ENCODE data around the gene ZMYND10. TPM values are rescaled to one million over a fixed set of nuclear protein-coding genes. Genes with fewer than 3 reads are reported as not detected.

Gene ZMYND10
- polyA plus RNA-seq, 1 experiment, result 0.87 TPM

DNA sequence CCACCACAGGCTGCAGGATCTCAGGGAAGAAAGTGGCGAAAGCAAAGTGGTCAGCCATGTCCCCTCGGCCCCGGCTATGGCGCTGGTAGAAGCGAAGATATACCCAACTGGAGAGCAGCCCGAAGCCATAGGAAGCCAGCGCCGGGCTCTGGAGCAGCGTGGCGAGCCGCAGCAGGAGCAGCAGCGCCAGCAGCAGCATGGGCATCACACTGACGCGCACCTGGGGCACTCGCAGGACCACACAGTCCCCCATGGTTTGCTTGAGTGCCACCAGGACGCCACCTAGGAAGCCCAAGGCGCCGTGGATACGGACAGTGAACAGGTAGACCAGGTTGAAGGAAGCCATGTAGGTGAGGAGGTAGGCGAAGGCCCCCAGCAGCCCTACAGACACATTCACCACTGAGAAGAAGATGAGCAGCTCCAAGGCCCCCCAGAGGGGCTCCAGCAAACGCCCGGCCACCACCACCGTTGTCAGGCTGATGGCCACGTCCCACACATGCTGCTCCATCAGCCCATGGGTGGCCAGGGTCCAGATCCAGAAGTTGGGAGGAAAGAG, 12.9 kb upstream of the ZMYND10 start:
- H3K9me3 ChIP-seq (ENCODE audit: control insufficient read depth, insufficient read depth, low read length), result peaks cover 6% of the 10 kb centered on the region; the same call in 1 of the 2 replicates
- H3K4me3 ChIP-seq (ENCODE audit: low read depth, low read length), result peak overlapping the region; percentile 99
- H3K27me3 ChIP-seq (ENCODE audit: control insufficient read depth, insufficient read depth, low read length), result no peaks in the 10 kb centered on the region
- peak overlapping the region; percentile 57 for H3K27ac ChIP-seq (ENCODE audit: low read depth, low read length)
- ChIA-PET POLR2A (no interaction called here), CTCF (no interaction called here)
- TF ChIP-seq, protein P1, sequence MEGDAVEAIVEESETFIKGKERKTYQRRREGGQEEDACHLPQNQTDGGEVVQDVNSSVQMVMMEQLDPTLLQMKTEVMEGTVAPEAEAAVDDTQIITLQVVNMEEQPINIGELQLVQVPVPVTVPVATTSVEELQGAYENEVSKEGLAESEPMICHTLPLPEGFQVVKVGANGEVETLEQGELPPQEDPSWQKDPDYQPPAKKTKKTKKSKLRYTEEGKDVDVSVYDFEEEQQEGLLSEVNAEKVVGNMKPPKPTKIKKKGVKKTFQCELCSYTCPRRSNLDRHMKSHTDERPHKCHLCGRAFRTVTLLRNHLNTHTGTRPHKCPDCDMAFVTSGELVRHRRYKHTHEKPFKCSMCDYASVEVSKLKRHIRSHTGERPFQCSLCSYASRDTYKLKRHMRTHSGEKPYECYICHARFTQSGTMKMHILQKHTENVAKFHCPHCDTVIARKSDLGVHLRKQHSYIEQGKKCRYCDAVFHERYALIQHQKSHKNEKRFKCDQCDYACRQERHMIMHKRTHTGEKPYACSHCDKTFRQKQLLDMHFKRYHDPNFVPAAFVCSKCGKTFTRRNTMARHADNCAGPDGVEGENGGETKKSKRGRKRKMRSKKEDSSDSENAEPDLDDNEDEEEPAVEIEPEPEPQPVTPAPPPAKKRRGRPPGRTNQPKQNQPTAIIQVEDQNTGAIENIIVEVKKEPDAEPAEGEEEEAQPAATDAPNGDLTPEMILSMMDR (IDR thresholded peaks at IDR 0.05; ENCODE audit: low read depth, low read length), result no peak
- DNase-seq (ENCODE audit: low read depth, low spot score), result no peak

DNA sequence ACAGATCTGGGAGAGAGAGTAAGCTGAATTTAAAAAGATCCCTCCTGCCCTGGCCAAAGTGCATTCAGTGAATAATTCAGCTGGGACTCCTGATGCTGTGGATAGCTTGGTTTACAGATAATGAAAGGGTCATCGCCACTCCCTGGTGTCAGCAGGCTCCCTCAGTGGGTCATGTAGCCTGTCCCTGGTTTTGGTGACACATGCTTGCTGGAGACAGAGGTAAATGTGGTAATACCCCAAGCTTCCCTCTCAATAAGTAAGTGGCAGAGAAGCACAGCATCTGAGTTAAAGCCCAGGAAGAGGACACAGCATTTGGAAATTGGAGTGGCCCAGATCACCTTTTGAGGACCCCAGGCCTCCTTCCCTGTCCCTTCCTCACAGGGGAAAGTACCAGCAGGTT, 11.9 kb upstream of the ZMYND10 start:
- POLR2A ChIA-PET, result interaction anchor here (1.4 kb wide), 1 partner anchor 10 kb away, joined by 3 read pairs; no protein-coding TSS in a partner anchor
- Histone ChIP-seq H3K4me3 (ENCODE audit: low read depth, low read length) (peak overlapping the region; percentile 99), H3K9me3 (ENCODE audit: control insufficient read depth, insufficient read depth, low read length) (peaks cover 6% of the 10 kb centered on the region; the same call in 1 of the 2 replicates), H3K27ac (ENCODE audit: low read depth, low read length) (no peak overlapping the region), H3K27me3 (ENCODE audit: control insufficient read depth, insufficient read depth, low read length) (no peaks in the 10 kb centered on the region)
- no peak for DNase-seq (ENCODE audit: low read depth, low spot score)
- CTCF ChIA-PET, result interaction anchor here (0.5 to 1.4 kb wide), 4 partner anchors 10 to 259 kb away, joined by 3 to 7 read pairs (median 4); no protein-coding TSS in a partner anchor
- TF ChIP-seq, protein P1 (IDR thresholded peaks at IDR 0.05; ENCODE audit: low read depth, low read length), result no peak

DNA sequence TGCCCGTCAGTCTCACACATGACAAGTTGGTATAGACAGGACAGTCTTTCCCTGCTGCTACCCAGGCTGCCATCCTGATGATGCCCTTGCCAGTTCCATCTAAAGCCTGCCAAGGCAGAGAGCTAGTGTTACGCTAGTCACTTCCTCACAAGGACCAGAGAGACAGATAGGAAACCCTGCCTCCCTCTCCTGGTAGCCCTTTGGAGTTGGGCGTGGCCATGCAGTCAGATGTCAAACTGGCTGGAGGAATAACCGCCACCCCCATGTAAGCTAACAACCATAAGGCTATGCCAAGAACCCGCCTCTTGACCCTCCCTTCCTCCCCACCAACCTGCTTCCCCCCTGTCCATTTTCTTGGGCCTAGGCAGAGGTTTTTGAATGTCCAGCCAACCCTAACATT, 11.0 kb upstream of the ZMYND10 start:
- POLR2A ChIA-PET, result interaction anchor here (0.5 to 1.4 kb wide), 2 partner anchors 9 to 11 kb away, joined by 3 to 4 read pairs; no protein-coding TSS in a partner anchor
- CTCF ChIA-PET, result interaction anchor here (0.7 to 1.4 kb wide), 4 partner anchors 9 to 1326 kb away, joined by 3 to 7 read pairs (median 4); no protein-coding TSS in a partner anchor
- Histone ChIP-seq H3K9me3 (ENCODE audit: control insufficient read depth, insufficient read depth, low read length) (peaks cover 6% of the 10 kb centered on the region; the same call in 1 of the 2 replicates), H3K27ac (ENCODE audit: low read depth, low read length) (no peak overlapping the region), H3K4me3 (ENCODE audit: low read depth, low read length) (peak overlapping the region; percentile 99), H3K27me3 (ENCODE audit: control insufficient read depth, insufficient read depth, low read length) (no peaks in the 10 kb centered on the region)
- DNase-seq (ENCODE audit: low read depth, low spot score), result no peak
- TF ChIP-seq, protein P1 (IDR thresholded peaks at IDR 0.05; ENCODE audit: low read depth, low read length), result no peak

DNA sequence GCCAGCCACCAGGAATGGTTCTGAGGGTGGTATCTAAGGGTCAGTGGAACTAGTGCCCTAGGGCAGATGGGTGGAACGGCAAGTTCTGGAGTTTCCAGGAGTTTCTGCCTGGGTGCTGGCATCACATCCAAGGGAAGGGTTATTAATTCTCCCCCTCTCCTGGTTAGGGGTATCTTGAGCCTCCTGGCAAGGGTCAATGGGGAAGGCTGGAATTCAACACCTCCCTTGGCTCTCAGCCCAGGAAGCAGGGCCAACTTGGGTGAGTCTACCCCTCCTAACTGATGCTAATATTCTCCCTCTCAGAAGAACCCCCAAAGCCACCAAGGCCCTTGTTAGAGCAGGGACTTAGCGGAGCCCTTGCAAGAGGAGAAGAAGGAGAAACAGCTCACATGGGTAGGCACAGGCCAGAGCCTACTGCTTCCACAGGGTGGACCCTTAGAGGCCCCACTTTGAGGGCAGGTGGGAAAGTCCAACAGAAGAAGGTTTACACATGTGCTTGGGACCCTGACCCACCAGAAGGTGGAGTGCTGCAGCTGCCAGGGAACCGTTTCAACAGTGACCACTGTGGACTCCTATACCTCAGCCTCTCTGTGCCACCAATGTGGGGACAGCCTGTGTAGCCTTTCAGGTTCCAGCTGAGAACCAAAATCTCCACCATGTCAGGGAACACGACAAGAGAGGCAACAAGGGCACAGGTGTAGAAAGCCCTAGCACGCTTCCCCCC, 10.5 kb upstream of the ZMYND10 start:
- Histone ChIP-seq H3K9me3 (ENCODE audit: control insufficient read depth, insufficient read depth, low read length) (peaks cover 6% of the 10 kb centered on the region; the same call in 1 of the 2 replicates), H3K27ac (ENCODE audit: low read depth, low read length) (peak overlapping the region; percentile 34), H3K27me3 (ENCODE audit: control insufficient read depth, insufficient read depth, low read length) (no peaks in the 10 kb centered on the region), H3K4me3 (ENCODE audit: low read depth, low read length) (peak overlapping the region; percentile 99)
- DNase-seq (ENCODE audit: low read depth, low spot score), result no peak
- CTCF ChIA-PET, result no interaction called here
- POLR2A ChIA-PET, result interaction anchor here (0.5 to 1.4 kb wide), 2 partner anchors 8 to 11 kb away, joined by 3 to 4 read pairs; no protein-coding TSS in a partner anchor
- TF ChIP-seq, protein P1 (IDR thresholded peaks at IDR 0.05; ENCODE audit: low read depth, low read length), result no peak

DNA sequence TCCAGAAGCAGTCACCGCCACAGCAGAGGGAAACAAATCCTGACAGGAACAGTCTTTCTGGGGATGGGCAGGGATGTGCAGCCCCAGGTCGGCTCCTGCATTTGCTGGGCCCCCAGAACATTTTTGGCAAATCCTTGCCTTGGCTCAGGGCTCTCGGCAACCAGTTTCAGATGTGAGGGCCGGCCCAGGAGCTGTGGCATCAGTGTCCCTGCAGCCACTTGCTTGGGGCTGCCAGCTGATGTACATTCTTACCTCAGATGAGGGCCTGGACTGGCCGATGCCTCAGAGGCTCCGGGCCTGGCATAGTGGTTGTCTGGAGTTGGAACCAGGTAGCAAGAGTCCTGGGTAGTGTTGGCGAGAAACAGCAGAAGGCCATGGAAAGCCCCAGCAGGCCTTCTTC, 9.3 kb upstream of the ZMYND10 start:
- TF ChIP-seq, protein P1 (IDR thresholded peaks at IDR 0.05; ENCODE audit: low read depth, low read length), result no peak
- Histone ChIP-seq H3K27me3 (ENCODE audit: control insufficient read depth, insufficient read depth, low read length) (no peaks in the 10 kb centered on the region), H3K9me3 (ENCODE audit: control insufficient read depth, insufficient read depth, low read length) (peaks cover 6% of the 10 kb centered on the region; the same call in 1 of the 2 replicates), H3K27ac (ENCODE audit: low read depth, low read length) (no peak overlapping the region), H3K4me3 (ENCODE audit: low read depth, low read length) (no peak overlapping the region)
- ChIA-PET POLR2A (no interaction called here), CTCF (interaction anchor here (1.3 kb wide), 1 partner anchor 187 kb away, joined by 5 read pairs; no protein-coding TSS in a partner anchor)
- no peak for DNase-seq (ENCODE audit: low read depth, low spot score)
